ENCODE measurements around the gene NUP98. TPM values are rescaled to one million over a fixed set of nuclear protein-coding genes. Genes with fewer than 3 reads are reported as not detected.
A peak's percentile ranks its signal among the peaks of the same experiment; 100 is the strongest.

NUP98 gene
- polyA plus RNA-seq, 3 donors from 2014 or later = 16.2 to 38.1 (median 20.5) TPM

DNA sequence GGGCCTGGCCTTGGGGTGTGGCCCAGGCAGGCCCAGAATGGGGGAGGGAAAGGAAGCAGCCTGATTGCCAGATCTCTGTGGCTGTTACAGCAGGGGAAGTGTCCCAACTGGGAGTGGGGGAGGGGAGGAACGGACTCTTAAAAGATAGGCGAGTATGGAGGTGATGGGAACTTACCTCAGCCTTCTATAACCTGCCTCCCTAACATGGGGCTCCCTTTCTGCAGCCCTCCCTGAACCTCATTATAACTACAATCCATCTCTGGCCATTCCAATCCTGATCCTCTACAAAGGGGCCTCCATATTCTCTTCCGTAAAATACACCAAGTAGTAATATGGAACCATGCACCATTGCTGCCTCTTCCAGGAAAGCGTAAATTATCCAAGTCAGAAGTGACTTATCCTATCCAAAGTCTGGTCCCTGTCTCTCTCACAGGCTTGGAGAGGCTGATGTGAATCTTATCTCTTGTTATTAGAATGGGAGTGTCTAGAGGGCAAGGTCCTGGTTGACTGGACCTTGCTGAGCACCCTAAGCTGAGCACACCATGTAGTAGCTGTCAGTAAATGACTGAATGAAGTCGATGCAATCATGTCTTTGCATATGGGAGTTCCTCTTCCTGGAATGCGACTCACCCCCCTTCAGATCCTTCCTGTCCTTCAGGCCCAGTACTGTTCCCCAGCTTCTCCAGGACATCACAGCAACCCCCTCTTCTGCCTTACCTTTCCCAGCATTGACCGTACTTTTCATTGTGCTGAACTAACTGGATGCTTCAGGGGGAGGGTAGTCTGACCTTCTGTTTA is 37.5 kb upstream of the NUP98 start:
- peak overlapping the region; percentile 90 to 98 (median 94) for H3K27ac Mint-ChIP-seq
- peaks cover 99 to 100% of the 10 kb centered on the region in 2 donors for H3K4me1 Mint-ChIP-seq
- no peaks in the 10 kb centered on the region for H3K9me3 Mint-ChIP-seq
- peaks cover 15 to 20% (median 15%) of the 10 kb centered on the region in 3 donors for H3K27me3 Mint-ChIP-seq (ENCODE audit: low read depth in 3 of 3)
- H3K4me3 Mint-ChIP-seq = peak overlapping the region; percentile 88 to 97 (median 92)
- DNase-seq = peak in 1 of 3 donors; percentile 22
- peaks cover 7 to 14% (median 14%) of the 10 kb centered on the region in 3 donors for H3K36me3 Mint-ChIP-seq

- DNase-seq = no peak
- peak overlapping the region; percentile 90 to 98 (median 94) for H3K27ac Mint-ChIP-seq
- peaks cover 96 to 97% of the 10 kb centered on the region in 2 donors for H3K4me1 Mint-ChIP-seq
- H3K27me3 Mint-ChIP-seq (ENCODE audit: low read depth in 3 of 3) = peaks cover 10 to 15% (median 12%) of the 10 kb centered on the region in 3 donors
- H3K36me3 Mint-ChIP-seq = peaks cover 7 to 14% (median 14%) of the 10 kb centered on the region in 3 donors
- H3K9me3 Mint-ChIP-seq = no peaks in the 10 kb centered on the region
- H3K4me3 Mint-ChIP-seq = peak overlapping the region; percentile 88 to 97 (median 92)
Observed at GRCh38 chr11:3834349-3834663, 37.0 kb upstream of the NUP98 start.

- Mint-ChIP-seq H3K36me3 (peaks cover 7 to 14% (median 14%) of the 10 kb centered on the region in 3 donors), H3K9me3 (no peaks in the 10 kb centered on the region), H3K4me3 (peak overlapping the region; percentile 27 to 88 (median 41)), H3K4me1 (peaks cover 88 to 91% of the 10 kb centered on the region in 2 donors), H3K27ac (peak overlapping the region; percentile 90 to 98 (median 94)), H3K27me3 (ENCODE audit: low read depth in 3 of 3) (peaks cover 6 to 13% (median 8%) of the 10 kb centered on the region in 3 donors)
- DNase-seq = no peak
Observed at GRCh38 chr11:3833449-3833848, 36.1 kb upstream of the NUP98 start.

DNA sequence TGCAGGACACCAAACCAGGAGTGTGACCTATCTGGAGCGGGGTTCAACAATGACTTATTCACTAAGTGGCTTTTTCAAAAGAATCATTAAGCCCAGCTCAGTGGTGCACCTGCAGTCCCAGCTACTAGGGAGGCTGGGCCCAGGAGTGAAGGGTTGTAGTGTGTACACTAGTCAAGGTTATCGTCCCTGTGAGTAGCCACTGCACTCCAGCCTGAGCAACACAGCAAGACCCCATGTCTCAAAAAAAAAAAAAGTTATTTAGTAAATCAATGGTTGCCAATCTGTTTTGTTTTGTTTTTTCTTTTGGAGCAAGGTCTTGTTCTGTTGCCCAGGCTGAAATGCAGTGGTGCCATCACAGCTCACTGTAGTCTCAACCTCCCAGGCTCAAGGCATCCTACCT is 35.5 kb upstream of the NUP98 start:
- Mint-ChIP-seq H3K27ac (peak overlapping the region; percentile 85 to 98 (median 93)), H3K9me3 (no peaks in the 10 kb centered on the region), H3K4me3 (peak overlapping the region; percentile 18 to 66 (median 41)), H3K27me3 (ENCODE audit: low read depth in 3 of 3) (peaks cover 6 to 13% (median 8%) of the 10 kb centered on the region in 3 donors), H3K36me3 (peaks cover 7 to 19% (median 14%) of the 10 kb centered on the region in 3 donors), H3K4me1 (peaks cover 81 to 88% of the 10 kb centered on the region in 2 donors)
- no peak for DNase-seq

DNA sequence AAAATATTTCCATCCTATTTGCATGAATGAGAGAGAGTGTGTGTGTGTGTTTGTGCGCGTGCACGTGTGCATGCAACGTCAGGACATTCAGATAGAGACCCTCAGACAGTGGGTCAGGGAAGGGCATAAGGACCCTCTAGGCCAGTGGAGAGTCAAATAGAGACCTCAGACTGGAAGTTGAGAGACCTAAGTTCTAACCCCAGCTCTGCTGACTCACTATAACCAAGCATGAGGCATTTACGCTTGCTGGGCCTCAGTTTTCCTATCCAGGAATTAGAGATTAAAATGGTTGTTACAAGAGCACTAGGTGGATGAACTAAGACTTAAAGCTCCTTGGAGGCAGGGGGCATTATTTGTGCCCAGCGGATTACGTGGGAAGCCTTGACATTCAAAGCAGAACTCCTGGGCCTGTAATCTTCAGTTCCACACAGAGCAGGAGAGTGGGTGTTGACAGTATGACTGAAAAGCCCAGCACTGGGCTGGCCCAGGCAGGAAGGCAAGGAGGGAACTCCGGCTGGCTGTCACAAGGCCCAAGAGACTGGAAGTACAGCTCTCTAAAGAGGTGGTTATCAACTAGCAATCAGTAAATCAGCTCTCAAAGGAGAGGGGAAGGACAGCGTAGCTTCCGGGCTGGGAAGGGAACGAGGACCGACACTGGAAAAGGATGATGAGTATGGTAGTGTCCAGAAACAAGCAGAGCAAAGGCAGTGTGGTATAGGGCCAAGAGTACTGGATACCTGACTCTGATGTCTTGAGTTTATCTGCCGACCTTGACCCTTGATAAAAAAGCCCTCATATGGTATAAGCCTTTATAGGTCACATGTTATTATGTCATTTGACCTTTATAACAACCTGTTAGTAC is 34.3 kb upstream of the NUP98 start:
- H3K27ac Mint-ChIP-seq = peak overlapping the region; percentile 85 to 98 (median 93)
- peak overlapping the region; percentile 10 to 70 (median 57) for H3K4me3 Mint-ChIP-seq
- DNase-seq = no peak
- peaks cover 76 to 81% of the 10 kb centered on the region in 2 donors for H3K4me1 Mint-ChIP-seq
- H3K36me3 Mint-ChIP-seq = peaks cover 7 to 26% (median 19%) of the 10 kb centered on the region in 3 donors
- H3K9me3 Mint-ChIP-seq = no peaks in the 10 kb centered on the region
- H3K27me3 Mint-ChIP-seq (ENCODE audit: low read depth in 3 of 3) = peaks cover 6 to 13% (median 6%) of the 10 kb centered on the region in 3 donors

- DNase-seq = no peak
- Mint-ChIP-seq H3K4me3 (peak overlapping the region in 4 of 5 donors; percentile 56 to 70 (median 66)), H3K27me3 (ENCODE audit: low read depth in 3 of 3) (peaks cover 6 to 13% (median 6%) of the 10 kb centered on the region in 3 donors), H3K27ac (peak overlapping the region; percentile 85 to 98 (median 93)), H3K9me3 (no peaks in the 10 kb centered on the region), H3K4me1 (peaks cover 73 to 78% of the 10 kb centered on the region in 2 donors), H3K36me3 (peaks cover 7 to 26% (median 19%) of the 10 kb centered on the region in 3 donors)
Observed at GRCh38 chr11:3830730-3831129, 33.4 kb upstream of the NUP98 start.

GRCh38 chr11:3830088-3830487 is 32.7 kb upstream of the NUP98 start:
- Mint-ChIP-seq H3K27ac (peak overlapping the region; percentile 69 to 98 (median 93)), H3K36me3 (peaks cover 5 to 20% (median 18%) of the 10 kb centered on the region in 3 donors), H3K27me3 (ENCODE audit: low read depth in 3 of 3) (peaks cover 2 to 11% (median 4%) of the 10 kb centered on the region in 3 donors), H3K4me1 (peaks cover 73 to 78% of the 10 kb centered on the region in 2 donors), H3K9me3 (no peaks in the 10 kb centered on the region), H3K4me3 (no peak overlapping the region)
- DNase-seq = no peak

DNA sequence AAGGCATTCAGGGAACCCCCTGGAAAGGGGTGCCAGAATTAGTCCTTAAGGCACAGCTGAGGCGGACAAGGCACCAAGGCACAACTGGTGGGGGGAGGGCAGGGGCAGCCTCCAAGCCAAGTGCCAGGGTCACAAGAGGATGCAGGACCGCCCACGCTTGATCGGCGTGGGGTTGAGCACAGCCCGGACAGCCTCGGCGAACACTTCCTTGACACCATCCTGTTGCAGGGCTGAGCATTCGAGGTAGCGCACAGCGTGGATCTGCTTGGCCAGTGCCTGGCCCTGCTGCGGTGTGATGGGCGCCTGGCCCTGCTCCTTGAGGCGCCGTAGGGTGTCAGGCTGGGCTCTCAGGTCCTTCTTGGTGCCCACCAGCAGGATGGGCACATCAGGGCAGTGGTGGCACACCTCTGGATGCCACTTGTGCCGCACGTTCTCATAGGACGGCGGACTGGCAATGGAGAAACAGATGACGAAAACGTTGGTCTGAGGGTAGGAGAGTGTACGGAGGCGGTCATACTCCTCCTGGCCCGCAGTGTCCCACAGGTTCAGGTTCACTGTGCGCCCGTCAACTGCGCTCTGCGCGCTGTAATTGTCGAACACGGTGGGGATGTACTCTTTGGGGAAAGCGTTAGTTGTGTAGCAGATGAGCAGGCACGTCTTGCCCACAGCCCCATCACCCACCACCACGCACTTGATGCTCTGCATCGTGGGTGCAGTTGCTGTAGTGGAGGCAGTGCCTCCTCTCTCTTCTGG is 30.3 kb upstream of the NUP98 start:
- H3K36me3 Mint-ChIP-seq = peaks cover 0 to 15% (median 9%) of the 10 kb centered on the region in 3 donors
- H3K27me3 Mint-ChIP-seq (ENCODE audit: low read depth in 3 of 3) = peaks cover 0 to 5% (median 2%) of the 10 kb centered on the region in 3 donors
- peaks cover 61 to 66% of the 10 kb centered on the region in 2 donors for H3K4me1 Mint-ChIP-seq
- DNase-seq = no peak
- H3K27ac Mint-ChIP-seq = peak overlapping the region; percentile 24 to 88 (median 62)
- H3K4me3 Mint-ChIP-seq = no peak overlapping the region
- no peaks in the 10 kb centered on the region for H3K9me3 Mint-ChIP-seq

DNA sequence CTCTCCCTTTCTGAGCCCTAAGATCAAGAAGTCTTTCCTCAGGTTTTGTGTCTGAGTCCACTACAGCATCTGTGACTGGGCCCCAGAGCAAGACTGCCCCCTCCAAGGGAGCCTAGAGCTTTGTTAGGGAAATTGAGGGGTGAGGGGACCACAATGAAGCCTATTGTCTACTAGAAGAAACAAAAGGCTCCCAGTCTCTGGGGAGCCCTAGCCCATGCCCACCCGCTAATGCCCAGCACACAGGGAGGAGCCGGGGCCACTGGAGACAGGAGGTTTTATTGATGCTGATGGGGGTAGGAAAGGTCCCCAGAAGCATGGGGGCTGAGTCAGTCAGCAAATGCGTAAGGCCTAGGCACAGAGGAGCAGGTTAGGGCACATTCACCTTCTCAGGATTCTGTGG is 29.4 kb upstream of the NUP98 start:
- Mint-ChIP-seq H3K27ac (peak overlapping the region; percentile 24 to 93 (median 84)), H3K36me3 (peaks cover 0 to 15% (median 9%) of the 10 kb centered on the region in 3 donors), H3K4me1 (peaks cover 54 to 58% of the 10 kb centered on the region in 2 donors), H3K9me3 (no peaks in the 10 kb centered on the region), H3K4me3 (no peak overlapping the region), H3K27me3 (ENCODE audit: low read depth in 3 of 3) (peaks cover 0 to 5% (median 2%) of the 10 kb centered on the region in 3 donors)
- no peak for DNase-seq

DNA sequence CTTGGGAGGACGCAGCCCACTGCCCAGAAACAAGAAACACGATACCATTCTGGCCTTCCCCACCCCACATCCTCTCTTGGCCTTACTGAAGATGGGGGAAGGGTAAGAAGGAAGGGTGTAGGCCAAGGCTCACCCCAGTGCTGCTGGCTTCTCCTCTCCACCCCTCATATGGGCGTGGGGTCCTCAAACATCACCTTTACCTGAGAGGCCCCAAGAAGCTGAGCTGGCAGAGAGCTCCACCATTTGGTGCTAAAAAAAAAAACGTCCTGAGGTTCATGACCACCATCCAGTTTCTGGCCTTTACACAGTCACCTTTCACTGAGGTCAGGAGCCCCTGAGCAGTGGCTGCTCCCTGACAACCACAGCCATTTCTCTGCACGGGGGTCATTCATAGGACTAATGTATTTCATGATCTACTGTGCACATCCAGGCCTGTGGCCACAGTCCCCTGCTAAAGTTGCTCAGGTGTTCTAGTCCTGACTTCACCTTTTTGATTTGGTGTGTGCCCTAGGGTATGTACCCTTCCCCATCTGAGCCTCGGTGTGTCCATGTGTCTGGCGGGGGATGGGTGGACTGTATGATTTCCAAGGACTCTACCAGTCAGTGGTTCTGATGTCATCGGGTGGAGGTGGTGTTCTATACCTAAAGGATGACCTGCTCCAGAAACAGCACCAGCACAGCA is 28.3 kb upstream of the NUP98 start:
- Mint-ChIP-seq H3K4me3 (no peak overlapping the region), H3K9me3 (no peaks in the 10 kb centered on the region), H3K27me3 (ENCODE audit: low read depth in 3 of 3) (peaks cover 0 to 2% (median 0%) of the 10 kb centered on the region in 3 donors), H3K27ac (peak overlapping the region; percentile 83 to 93 (median 91)), H3K4me1 (peaks cover 43 to 46% of the 10 kb centered on the region in 2 donors), H3K36me3 (peaks cover 0 to 12% (median 5%) of the 10 kb centered on the region in 3 donors)
- no peak for DNase-seq

- Mint-ChIP-seq H3K27me3 (ENCODE audit: low read depth in 3 of 3) (peaks cover 0 to 2% (median 0%) of the 10 kb centered on the region in 3 donors), H3K36me3 (peaks cover 0 to 12% (median 5%) of the 10 kb centered on the region in 3 donors), H3K4me3 (peak overlapping the region in 1 of 5 donors; percentile 29), H3K9me3 (no peaks in the 10 kb centered on the region), H3K4me1 (peaks cover 36 to 39% of the 10 kb centered on the region in 2 donors), H3K27ac (peak overlapping the region; percentile 83 to 93 (median 91))
- peak; percentile 71 to 78 (median 74) for DNase-seq
Observed at GRCh38 chr11:3824714-3825472, 27.5 kb upstream of the NUP98 start.
